Measurements from ENCODE around the gene PARD3. TPM values are rescaled to one million over a fixed set of nuclear protein-coding genes. Genes with fewer than 3 reads are reported as not detected.

Gene PARD3
- total RNA-seq, 2 experiments from 2014 or later, result 0.53 to 0.71 TPM

DNA sequence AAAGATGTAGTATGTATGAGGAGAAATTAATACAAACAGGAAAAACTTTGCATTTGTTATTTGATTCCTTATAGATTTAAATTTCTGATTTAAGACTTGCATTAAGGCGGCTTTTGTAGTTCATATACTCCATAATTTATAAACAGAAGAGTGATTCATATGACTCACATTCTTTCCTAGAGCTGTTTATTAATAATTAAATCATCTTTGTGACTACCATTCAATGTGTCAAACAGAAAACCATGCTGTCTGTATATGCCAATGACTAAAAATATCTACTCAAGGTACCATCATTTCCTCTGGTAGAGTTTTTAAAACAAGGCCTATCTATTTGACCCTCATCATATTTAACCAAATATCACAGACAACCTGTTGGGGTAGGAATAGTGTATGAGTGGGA lies 501.7 kb downstream of the PARD3 start:
- Histone ChIP-seq H3K36me3 (ENCODE audit: insufficient read depth, low read length) (no peaks in the 10 kb centered on the region), H3K27ac (ENCODE audit: low read depth in 1 of 2, low read length in 2 of 2) (no peak overlapping the region), H3K4me1 (ENCODE audit: insufficient read depth, low read length) (no peaks in the 10 kb centered on the region), H3K4me3 (ENCODE audit: low read length) (no peak overlapping the region), H3K9me3 (ENCODE audit: control insufficient read depth in 1 of 2, insufficient read depth in 1 of 2, low read length in 2 of 2) (no peaks in the 10 kb centered on the region), H3K27me3 (ENCODE audit: control insufficient read depth in 1 of 2, insufficient read depth in 2 of 2, low read length in 2 of 2) (no peaks in the 10 kb centered on the region)
- Mint-ChIP-seq H3K36me3 (ENCODE audit: low read depth) (no peaks in the 10 kb centered on the region), H3K27ac (no peak overlapping the region), H3K4me3 (no peak overlapping the region), H3K9me3 (no peaks in the 10 kb centered on the region), H3K27me3 (no peaks in the 10 kb centered on the region), H3K4me1 (ENCODE audit: low read depth) (peaks cover 13% of the 10 kb centered on the region)
- intact Hi-C loops (cut with DNase I, micrococcal nuclease), result no loop called here
- TF ChIP-seq, protein P1, sequence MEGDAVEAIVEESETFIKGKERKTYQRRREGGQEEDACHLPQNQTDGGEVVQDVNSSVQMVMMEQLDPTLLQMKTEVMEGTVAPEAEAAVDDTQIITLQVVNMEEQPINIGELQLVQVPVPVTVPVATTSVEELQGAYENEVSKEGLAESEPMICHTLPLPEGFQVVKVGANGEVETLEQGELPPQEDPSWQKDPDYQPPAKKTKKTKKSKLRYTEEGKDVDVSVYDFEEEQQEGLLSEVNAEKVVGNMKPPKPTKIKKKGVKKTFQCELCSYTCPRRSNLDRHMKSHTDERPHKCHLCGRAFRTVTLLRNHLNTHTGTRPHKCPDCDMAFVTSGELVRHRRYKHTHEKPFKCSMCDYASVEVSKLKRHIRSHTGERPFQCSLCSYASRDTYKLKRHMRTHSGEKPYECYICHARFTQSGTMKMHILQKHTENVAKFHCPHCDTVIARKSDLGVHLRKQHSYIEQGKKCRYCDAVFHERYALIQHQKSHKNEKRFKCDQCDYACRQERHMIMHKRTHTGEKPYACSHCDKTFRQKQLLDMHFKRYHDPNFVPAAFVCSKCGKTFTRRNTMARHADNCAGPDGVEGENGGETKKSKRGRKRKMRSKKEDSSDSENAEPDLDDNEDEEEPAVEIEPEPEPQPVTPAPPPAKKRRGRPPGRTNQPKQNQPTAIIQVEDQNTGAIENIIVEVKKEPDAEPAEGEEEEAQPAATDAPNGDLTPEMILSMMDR (IDR thresholded peaks at IDR 0.05), result no peak
- ChIA-PET POLR2A (no interaction called here), CTCF (no interaction called here)
- no peak for DNase-seq
- no peak for ATAC-seq (ENCODE audit: poor library complexity)

GRCh38 chr10:34311679-34312078 lies 503.4 kb downstream of the PARD3 start:
- Mint-ChIP-seq H3K36me3 (ENCODE audit: low read depth) (no peaks in the 10 kb centered on the region), H3K4me3 (no peak overlapping the region), H3K27ac (no peak overlapping the region), H3K9me3 (no peaks in the 10 kb centered on the region), H3K27me3 (no peaks in the 10 kb centered on the region), H3K4me1 (ENCODE audit: low read depth) (peaks cover 13% of the 10 kb centered on the region)
- TF ChIP-seq, protein P1 (IDR thresholded peaks at IDR 0.05), result no peak
- ChIA-PET CTCF (no interaction called here), POLR2A (no interaction called here)
- Histone ChIP-seq H3K9me3 (ENCODE audit: control insufficient read depth in 1 of 2, insufficient read depth in 1 of 2, low read length in 2 of 2) (no peaks in the 10 kb centered on the region), H3K36me3 (ENCODE audit: insufficient read depth, low read length) (no peaks in the 10 kb centered on the region), H3K4me1 (ENCODE audit: insufficient read depth, low read length) (no peaks in the 10 kb centered on the region), H3K27me3 (ENCODE audit: control insufficient read depth in 1 of 2, insufficient read depth in 2 of 2, low read length in 2 of 2) (no peaks in the 10 kb centered on the region), H3K27ac (ENCODE audit: low read depth in 1 of 2, low read length in 2 of 2) (no peak overlapping the region), H3K4me3 (ENCODE audit: low read length) (no peak overlapping the region)
- DNase-seq (no peak), ATAC-seq (ENCODE audit: poor library complexity) (no peak)
- intact Hi-C loops (cut with DNase I, micrococcal nuclease), result no loop called here

DNA sequence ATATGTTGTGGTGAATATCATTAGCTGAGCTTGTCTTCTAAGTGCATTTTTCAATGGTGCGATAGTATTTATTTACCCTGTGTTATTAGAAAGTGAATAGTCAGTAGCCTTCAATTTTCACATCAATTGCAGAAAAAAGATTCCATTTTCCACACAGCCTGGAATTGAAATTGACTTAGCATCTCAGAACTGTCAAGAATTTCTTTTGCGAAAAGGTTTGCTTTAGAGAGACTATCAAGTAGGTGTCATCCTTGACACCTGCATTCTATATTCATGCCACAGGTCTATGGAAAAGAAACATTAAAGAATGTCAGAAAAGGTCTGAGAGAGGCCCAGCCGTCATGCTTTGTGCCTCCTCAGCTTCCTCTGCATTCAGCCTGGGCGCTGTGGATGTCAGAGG lies 504.9 kb downstream of the PARD3 start:
- DNase-seq (no peak), ATAC-seq (ENCODE audit: poor library complexity) (no peak)
- intact Hi-C loops (cut with DNase I, micrococcal nuclease), result no loop called here
- no peaks in the 10 kb centered on the region for H3K4me1 ChIP-seq (ENCODE audit: insufficient read depth, low read length)
- H3K27ac Mint-ChIP-seq, result no peak overlapping the region
- H3K9me3 ChIP-seq (ENCODE audit: control insufficient read depth in 1 of 2, insufficient read depth in 1 of 2, low read length in 2 of 2), result no peaks in the 10 kb centered on the region
- H3K27me3 ChIP-seq (ENCODE audit: control insufficient read depth in 1 of 2, insufficient read depth in 2 of 2, low read length in 2 of 2), result no peaks in the 10 kb centered on the region
- no peaks in the 10 kb centered on the region for H3K36me3 Mint-ChIP-seq (ENCODE audit: low read depth)
- TF ChIP-seq, protein P1 (IDR thresholded peaks at IDR 0.05), result no peak
- peaks cover 13% of the 10 kb centered on the region for H3K4me1 Mint-ChIP-seq (ENCODE audit: low read depth)
- ChIA-PET CTCF (no interaction called here), POLR2A (no interaction called here)
- no peak overlapping the region for H3K4me3 ChIP-seq (ENCODE audit: low read length)
- H3K36me3 ChIP-seq (ENCODE audit: insufficient read depth, low read length), result no peaks in the 10 kb centered on the region
- H3K9me3 Mint-ChIP-seq, result no peaks in the 10 kb centered on the region
- no peaks in the 10 kb centered on the region for H3K27me3 Mint-ChIP-seq
- H3K27ac ChIP-seq (ENCODE audit: low read depth in 1 of 2, low read length in 2 of 2), result no peak overlapping the region
- H3K4me3 Mint-ChIP-seq, result no peak overlapping the region
